Effector memory CD4-positive, alpha-beta T cell (primary cell): ENCODE data around the gene GJC2.

Experiments used
- DNase-seq, 3 donors: peaks; one replicate each; pipeline ENCODE4 v3.0.0-alpha.2; 2020
- H3K27ac ChIP-seq: 2 replicates; pipeline ENCODE4 v1.7.0; 2013; ENCODE audit warnings: mild to moderate bottlenecking, low read length, moderate library complexity; ENCODE audit not compliant: insufficient read depth, poor library complexity, severe bottlenecking
- H3K27me3 ChIP-seq: replicated peaks from 2 replicates; pipeline ENCODE4 v1.7.0; 2013; ENCODE audit warnings: mild to moderate bottlenecking, low read length; ENCODE audit not compliant: insufficient read depth, control insufficient read depth, poor library complexity, severe bottlenecking
- H3K36me3 ChIP-seq: 2 replicates; pipeline ENCODE4 v1.7.0; 2013; ENCODE audit warnings: mild to moderate bottlenecking, low read length, moderate library complexity; ENCODE audit not compliant: control insufficient read depth, insufficient read depth
- H3K4me1 ChIP-seq: 2 replicates; pipeline ENCODE4 v1.7.0; 2013; ENCODE audit warnings: low read length, mild to moderate bottlenecking; ENCODE audit not compliant: control insufficient read depth, insufficient read depth, poor library complexity, severe bottlenecking
- H3K4me3 ChIP-seq: 2 replicates; pipeline ENCODE4 v1.7.0; 2013; ENCODE audit warnings: low read length, low read depth, mild to moderate bottlenecking; ENCODE audit not compliant: insufficient read depth, poor library complexity, severe bottlenecking
- H3K9me3 ChIP-seq: 2 replicates; pipeline ENCODE4 v1.7.0; 2013; ENCODE audit warnings: mild to moderate bottlenecking, low read length, moderate library complexity; ENCODE audit not compliant: control insufficient read depth

Gene GJC2

DNA sequence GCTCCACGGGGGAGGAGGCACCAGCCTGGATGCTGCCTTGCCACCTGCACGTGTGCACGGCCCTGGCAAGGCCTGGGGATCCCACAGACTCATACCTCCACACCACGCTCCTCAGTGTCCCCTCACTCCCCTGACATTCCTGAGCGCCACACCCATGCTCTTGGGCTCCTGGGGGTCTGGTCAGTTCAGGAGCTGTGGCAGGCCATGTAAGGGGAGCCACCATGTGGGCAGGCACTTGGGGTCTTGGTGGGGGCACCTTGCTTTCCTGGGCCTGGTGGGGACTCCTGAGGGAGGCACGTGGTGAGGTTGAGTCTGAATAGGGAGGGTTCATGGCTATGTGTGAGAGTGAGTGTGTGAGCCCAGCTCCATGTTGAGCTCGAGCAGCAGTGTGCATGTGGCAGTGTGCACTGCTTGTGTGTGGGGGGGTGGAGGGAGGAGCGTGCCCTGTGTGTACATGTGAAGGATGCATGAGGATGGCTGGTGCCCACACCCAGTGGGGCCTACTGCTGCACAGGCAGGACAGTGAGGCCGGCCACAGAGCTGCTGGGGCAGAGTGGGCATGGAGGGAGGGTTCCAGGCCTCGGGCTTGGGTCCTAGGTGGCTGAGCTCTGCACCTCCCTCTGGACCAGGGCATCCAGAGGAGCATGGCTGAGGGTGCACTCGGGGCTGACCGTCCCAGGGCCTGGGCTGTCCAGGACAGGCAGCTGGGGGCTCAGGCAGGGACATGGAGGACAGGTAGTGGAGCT is 1.6 kb downstream of the GJC2 start:
- Histone ChIP-seq H3K27ac (no peak overlapping the region), H3K9me3 (no peaks in the 10 kb centered on the region), H3K4me3 (no peak overlapping the region), H3K36me3 (peaks cover 35% of the 10 kb centered on the region), H3K4me1 (no peaks in the 10 kb centered on the region), H3K27me3 (no peaks in the 10 kb centered on the region)
- DNase-seq, result no peak

DNA sequence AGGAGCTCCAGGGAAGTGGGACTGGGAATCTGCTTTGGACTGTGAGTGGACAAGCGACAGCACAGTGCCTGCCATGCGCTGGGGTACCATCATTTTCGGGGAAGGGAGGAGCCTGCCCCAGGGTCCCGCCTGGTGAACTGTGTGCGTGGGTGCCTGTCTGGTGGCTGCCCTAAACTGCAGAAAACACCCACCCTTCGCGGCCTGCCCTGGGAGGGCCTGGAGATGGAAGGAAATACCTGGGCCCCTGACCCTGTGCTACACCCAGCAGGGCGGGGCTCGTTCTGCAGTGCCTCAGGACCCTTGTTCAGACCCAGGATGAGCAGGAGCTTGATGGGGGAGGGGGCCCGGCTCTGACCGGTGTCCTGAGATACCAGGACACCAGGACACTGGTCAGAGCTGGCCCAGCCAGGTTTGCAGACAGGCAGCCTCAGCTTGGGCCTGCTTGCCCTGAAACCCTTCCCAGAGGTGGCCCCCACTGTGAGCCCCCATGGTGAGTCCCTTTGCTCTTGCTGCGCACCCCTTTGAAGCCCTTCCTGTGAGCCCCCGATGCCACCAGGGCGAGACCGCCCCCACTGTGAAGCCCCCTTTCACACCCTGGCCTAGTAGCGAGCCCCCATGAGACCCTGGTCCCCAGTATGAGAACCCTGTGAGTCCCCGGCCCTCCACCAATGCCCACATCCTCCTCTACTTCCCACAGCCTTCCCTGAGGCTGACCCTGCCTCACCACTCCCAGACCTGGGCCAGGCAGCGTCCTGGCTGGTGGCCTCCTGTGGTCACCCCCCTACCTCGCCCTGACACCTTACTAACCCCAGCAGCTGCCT is 2.6 kb downstream of the GJC2 start:
- Histone ChIP-seq H3K36me3 (peaks cover 26% of the 10 kb centered on the region), H3K27me3 (no peaks in the 10 kb centered on the region), H3K4me3 (no peak overlapping the region), H3K4me1 (peaks cover 4% of the 10 kb centered on the region), H3K27ac (no peak overlapping the region), H3K9me3 (no peaks in the 10 kb centered on the region)
- no peak for DNase-seq

DNA sequence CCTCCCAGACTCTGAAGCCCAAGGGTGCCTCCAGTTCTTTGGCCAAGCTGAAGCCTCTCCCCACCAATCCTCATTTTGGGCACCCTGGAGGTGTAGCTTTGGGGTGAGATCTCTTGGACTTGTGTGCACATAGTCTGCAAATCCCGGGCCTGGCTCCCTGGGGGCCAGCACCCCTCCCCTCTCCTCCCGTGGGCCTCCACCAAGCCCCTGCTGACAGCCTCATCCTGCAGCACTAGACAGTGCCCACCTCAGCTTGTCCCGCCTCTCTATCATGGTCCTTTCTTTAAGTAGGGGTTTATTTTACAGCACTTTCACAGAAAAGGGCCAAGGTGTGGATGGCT is 3.2 kb downstream of the GJC2 start:
- peaks cover 20% of the 10 kb centered on the region for H3K36me3 ChIP-seq
- no peak for DNase-seq
- H3K9me3 ChIP-seq, result no peaks in the 10 kb centered on the region
- H3K27me3 ChIP-seq, result no peaks in the 10 kb centered on the region
- H3K27ac ChIP-seq, result no peak overlapping the region
- peaks cover 4% of the 10 kb centered on the region for H3K4me1 ChIP-seq
- H3K4me3 ChIP-seq, result no peak overlapping the region

DNA sequence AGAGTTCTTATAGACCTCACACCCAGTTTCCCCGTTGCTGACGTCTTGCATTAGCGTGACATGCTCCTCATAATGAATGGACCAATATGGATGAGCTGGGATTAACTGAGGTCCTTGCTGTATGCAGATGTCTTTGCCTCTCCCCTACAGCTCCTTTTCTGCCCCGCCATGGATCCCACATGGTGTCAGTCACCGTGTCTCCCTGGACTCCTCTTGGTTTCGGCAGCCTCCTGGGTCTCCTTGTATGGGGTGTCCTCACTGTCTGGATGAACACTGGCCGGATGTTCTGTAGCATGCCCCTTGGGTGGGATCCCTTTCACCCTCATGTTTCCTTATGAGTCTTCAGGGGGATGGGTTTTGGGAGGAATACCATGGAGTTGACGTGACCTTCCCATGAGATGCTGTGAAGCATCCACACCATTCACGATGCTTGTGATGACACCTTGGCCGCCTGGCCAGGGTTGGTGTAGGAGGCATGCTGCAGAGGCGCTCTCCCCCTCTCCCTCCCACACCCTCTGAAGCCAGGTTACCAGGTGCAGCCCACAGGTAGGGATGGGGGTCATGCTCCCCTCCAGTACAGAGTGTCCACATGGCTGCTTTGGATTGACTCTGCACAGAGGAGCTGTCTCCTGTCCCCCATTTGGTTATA is 4.4 kb downstream of the GJC2 start:
- peaks cover 8% of the 10 kb centered on the region for H3K36me3 ChIP-seq
- no peak overlapping the region for H3K27ac ChIP-seq
- H3K4me3 ChIP-seq, result no peak overlapping the region
- H3K9me3 ChIP-seq, result no peaks in the 10 kb centered on the region
- H3K4me1 ChIP-seq, result peaks cover 4% of the 10 kb centered on the region
- H3K27me3 ChIP-seq, result no peaks in the 10 kb centered on the region
- no peak for DNase-seq

DNA sequence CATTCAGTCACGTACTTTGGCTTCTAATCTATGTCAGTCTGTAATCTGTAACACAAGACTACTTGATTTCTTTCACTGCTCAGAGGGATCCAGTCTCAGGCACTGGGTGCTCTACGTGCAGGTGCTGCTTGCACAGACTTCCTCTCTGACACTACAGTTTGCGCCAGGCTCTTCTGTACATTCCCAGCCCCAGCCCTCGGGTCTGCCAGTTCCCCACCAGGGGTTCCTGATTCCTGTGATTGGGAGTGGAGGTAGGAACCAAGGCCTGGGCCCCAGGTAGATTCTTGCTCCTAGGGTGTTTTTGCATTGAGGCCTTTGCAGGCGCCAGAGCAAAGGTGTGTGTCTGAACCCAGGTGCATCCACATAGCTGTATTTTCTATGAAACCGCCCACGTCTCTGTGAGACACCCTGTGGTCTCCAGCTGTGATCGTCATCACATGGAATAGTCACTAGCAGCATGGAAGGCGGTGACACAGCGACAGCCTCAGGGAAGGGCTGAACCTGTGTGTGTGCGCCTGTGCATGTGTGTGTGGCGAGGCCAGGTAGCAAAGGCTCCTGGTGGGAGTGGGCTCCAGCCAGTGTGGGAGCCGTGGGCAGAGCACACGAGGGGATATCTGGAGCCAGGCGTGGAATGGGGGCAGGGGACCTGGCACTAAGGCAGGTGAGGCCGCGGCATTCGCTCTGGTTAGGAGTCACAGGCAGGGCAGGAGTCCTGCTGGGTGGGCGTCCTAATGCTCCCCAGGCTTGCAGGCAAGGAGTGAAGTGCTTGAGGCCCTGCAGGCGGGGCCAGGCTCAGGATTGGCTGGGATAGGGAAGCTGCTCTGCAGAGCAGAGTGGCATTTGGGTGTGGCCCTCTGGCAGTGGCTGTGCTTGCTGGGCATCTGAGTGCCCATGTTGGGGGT is 5.2 kb downstream of the GJC2 start:
- no peak for DNase-seq
- H3K9me3 ChIP-seq, result no peaks in the 10 kb centered on the region
- H3K27me3 ChIP-seq, result no peaks in the 10 kb centered on the region
- peaks cover 4% of the 10 kb centered on the region for H3K4me1 ChIP-seq
- H3K36me3 ChIP-seq, result peaks cover under 1% of the 10 kb centered on the region
- no peak overlapping the region for H3K4me3 ChIP-seq
- no peak overlapping the region for H3K27ac ChIP-seq

DNA sequence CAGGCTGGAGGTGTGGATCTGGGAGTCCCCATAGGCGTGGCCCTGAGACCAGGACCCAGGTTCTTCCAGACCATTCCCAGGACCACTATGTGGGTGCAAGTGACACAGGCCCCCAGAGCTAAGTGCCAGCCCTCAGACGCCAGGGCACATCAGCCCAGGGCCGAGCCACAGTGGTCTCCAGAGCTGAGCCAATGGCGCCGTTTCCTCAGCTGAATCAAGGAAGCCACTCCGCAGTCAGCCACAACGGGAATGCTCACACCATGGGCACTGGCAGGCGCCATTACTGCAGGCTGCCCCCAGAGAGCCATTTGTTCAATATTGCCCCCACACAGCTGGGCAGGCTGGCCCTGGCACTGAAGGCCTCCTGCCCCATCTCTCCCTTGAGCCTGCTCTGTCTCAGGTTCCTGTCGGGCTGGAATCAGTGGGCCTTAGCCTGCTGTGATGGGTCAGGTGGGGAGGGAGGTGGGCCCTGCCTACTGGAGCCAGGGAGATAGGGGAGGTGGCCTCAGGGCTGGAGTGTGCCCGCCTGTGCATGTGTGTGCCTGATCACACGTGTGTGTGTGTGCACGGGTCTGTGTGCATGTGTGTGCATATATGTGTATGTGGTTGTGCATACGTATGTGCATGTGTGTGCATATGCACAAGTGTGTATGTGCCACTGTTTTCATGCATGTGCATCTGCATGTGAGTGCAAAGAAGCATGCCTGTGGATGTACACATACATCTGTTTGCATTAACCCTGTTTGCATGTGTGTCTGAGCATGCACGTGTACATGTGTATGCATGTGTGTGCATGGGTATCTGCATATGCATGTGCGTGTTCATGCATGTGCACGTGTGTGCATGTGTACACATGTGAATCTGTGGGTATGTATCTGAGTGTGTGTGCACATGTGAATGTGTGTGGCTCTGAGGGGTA is 6.1 kb downstream of the GJC2 start:
- Histone ChIP-seq H3K4me1 (peaks cover 4% of the 10 kb centered on the region), H3K9me3 (no peaks in the 10 kb centered on the region), H3K27me3 (no peaks in the 10 kb centered on the region), H3K4me3 (no peak overlapping the region), H3K36me3 (no peaks in the 10 kb centered on the region), H3K27ac (no peak overlapping the region)
- DNase-seq, result no peak

DNA sequence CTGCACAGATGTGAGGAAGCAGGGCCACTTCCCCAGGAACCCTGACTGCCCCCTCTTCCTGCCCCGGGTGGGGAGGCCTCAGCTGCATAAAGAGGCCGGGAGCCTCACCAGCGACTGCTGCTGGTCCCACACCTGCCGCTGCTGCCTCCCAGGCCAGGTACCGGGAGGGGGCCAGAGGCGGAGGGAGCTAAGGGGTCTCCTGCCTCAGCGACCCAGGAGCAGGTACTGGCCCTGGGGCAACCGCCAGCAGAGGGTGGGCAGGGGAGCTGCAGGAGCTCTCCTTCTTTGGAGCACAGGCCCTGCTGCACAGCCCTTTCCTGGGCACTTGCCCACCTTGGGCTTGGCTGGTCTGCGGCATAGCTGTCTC is 6.8 kb downstream of the GJC2 start:
- Histone ChIP-seq H3K36me3 (no peaks in the 10 kb centered on the region), H3K27ac (no peak overlapping the region), H3K27me3 (no peaks in the 10 kb centered on the region), H3K9me3 (no peaks in the 10 kb centered on the region), H3K4me1 (peaks cover 4% of the 10 kb centered on the region), H3K4me3 (no peak overlapping the region)
- DNase-seq, result no peak

DNA sequence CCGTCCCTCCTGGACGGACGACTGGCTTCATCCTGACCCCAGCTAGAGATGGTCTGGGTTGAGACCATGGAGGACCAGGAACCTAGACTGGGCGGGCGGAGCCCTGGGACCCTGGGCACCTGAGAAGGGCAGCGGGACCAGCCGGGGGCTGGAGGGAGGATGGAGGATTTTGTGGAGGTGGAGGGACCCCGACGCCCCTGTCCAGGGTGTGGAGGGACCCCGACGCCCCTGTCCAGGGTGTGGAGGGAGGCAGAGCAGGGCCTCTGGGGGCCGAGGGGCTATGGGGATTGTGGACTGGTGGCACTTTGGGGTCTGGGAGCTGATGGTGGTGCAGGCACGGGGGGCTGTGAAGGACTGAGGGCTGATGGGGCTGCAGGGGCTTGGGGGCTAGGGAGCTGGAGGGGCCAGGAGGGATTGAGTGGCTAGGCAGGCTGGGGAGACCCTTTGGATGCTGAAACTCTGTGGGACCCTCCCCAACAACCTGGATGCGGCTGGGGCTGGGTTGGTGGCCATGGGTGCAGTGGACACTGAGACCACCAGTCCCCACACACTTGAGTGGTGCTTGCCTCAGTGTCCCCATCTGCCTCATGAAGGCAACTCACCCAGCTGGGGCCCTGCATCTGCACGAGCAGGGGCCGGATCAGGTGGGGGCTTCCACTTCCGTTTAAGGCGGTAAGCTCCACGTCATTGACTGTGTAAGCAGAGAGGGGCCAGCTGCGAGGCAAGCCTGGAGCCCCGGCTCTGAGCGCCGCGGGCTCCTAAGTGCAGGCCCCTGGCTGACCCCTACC is 7.4 kb downstream of the GJC2 start:
- H3K4me1 ChIP-seq, result peaks cover 6% of the 10 kb centered on the region
- no peaks in the 10 kb centered on the region for H3K27me3 ChIP-seq
- DNase-seq, result no peak
- no peak overlapping the region for H3K27ac ChIP-seq
- H3K36me3 ChIP-seq, result no peaks in the 10 kb centered on the region
- H3K4me3 ChIP-seq, result no peak overlapping the region
- H3K9me3 ChIP-seq, result no peaks in the 10 kb centered on the region
